GM10847 (cell line): ENCODE data around the gene ZNF549.

ENCODE experiments used
- POLR2A ChIP-seq: IDR thresholded peaks from 2 replicates; pipeline ENCODE4 v1.6.1; 2011; ENCODE audit not compliant: insufficient read length; ENCODE audit errors: extremely low read depth

ZNF549 gene

GRCh38 chr19:57560049-57560491 lies 32.9 kb downstream of the ZNF549 start:
- TF ChIP-seq POLR2A: no peak

- TF ChIP-seq POLR2A: no peak
These were observed 36.4 kb downstream of the ZNF549 start for GRCh38 chr19:57563547-57563946.

- no peak for TF ChIP-seq POLR2A
These were observed 39.5 kb downstream of the ZNF549 start for GRCh38 chr19:57566396-57567265.

- no peak for TF ChIP-seq POLR2A
These were observed 43.6 kb downstream of the ZNF549 start for GRCh38 chr19:57570707-57571106.

GRCh38 chr19:57572415-57572947 lies 45.3 kb downstream of the ZNF549 start:
- no peak for TF ChIP-seq POLR2A

GRCh38 chr19:57576661-57577060 lies 49.5 kb downstream of the ZNF549 start:
- no peak for TF ChIP-seq POLR2A

- peak; percentile 42 for TF ChIP-seq POLR2A
These were observed 51.5 kb downstream of the ZNF549 start, which contains the start of gene ZNF416 for GRCh38 chr19:57578487-57579205. ZNF416 (minus strand) TSS chr19:57578911; CDS start chr19:57578704, 207 bp downstream.

GRCh38 chr19:57583104-57583520 lies 56.0 kb downstream of the ZNF549 start:
- TF ChIP-seq POLR2A: no peak

GRCh38 chr19:57583521-57584416 lies 56.6 kb downstream of the ZNF549 start, which contains the start of gene ZIK1:
ZIK1 (plus strand) TSS chr19:57584145; CDS start chr19:57584357, 212 bp downstream.
- no peak for TF ChIP-seq POLR2A

GRCh38 chr19:57587529-57587928 lies 60.4 kb downstream of the ZNF549 start:
- TF ChIP-seq POLR2A: no peak

GRCh38 chr19:57599377-57599760 lies 72.2 kb downstream of the ZNF549 start:
- TF ChIP-seq POLR2A: no peak

- peak; percentile 38 for TF ChIP-seq POLR2A
These were observed 72.7 kb downstream of the ZNF549 start, which contains the start of gene ZNF530 for GRCh38 chr19:57599761-57600383. ZNF530 (plus strand) TSS chr19:57599885; CDS start chr19:57604346, 4,461 bp downstream.

- no peak for TF ChIP-seq POLR2A
These were observed 79.8 kb downstream of the ZNF549 start for GRCh38 chr19:57606931-57607330.
